Measurements from ENCODE around the gene KRTAP10-12.

The KRTAP10-12 gene

DNA sequence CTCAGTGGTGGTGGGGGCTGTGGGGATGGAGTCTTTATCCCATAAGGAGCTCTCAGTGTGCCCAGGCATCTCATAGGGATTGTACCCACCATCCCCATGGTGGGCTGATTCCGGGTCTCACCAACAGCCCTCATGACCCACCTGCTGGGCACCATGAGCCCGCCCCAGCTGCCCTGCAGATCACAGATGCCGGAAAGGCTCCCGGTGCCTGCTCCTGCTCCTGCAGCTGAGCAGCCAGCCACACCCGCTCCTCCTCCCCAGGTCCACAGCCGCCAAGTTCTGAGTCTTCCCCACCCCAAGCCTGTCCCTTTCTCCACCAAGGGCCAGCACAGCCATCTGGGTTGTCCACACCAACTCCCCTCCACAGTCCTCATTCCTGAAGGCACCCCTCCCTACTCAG lies 29.9 kb downstream of the KRTAP10-12 start:
- TF ChIP-seq ZFP30 (CRISPR knock-in tag; IDR thresholded peaks at IDR 0.05): no peak
- no peak for TF ChIP-seq CSDC2 (CRISPR knock-in tag; IDR thresholded peaks at IDR 0.05)
- no peak for TF ChIP-seq PATZ1 (CRISPR knock-in tag; IDR thresholded peaks at IDR 0.05; ENCODE audit: borderline replicate concordance)
- TF ChIP-seq TOX (CRISPR knock-in tag; IDR thresholded peaks at IDR 0.05; ENCODE audit: borderline replicate concordance): no peak
- no peak for TF ChIP-seq ZNF8 (CRISPR knock-in tag; IDR thresholded peaks at IDR 0.05)
- TF ChIP-seq SNAI2 (CRISPR knock-in tag; IDR thresholded peaks at IDR 0.05): no peak
- TF ChIP-seq GLIS3 (CRISPR knock-in tag; IDR thresholded peaks at IDR 0.05): no peak
- no peak for TF ChIP-seq ZNF70 (CRISPR knock-in tag; IDR thresholded peaks at IDR 0.05)
- no peak for TF ChIP-seq ZC3H10 (CRISPR knock-in tag; IDR thresholded peaks at IDR 0.05)
- TF ChIP-seq, protein P1, sequence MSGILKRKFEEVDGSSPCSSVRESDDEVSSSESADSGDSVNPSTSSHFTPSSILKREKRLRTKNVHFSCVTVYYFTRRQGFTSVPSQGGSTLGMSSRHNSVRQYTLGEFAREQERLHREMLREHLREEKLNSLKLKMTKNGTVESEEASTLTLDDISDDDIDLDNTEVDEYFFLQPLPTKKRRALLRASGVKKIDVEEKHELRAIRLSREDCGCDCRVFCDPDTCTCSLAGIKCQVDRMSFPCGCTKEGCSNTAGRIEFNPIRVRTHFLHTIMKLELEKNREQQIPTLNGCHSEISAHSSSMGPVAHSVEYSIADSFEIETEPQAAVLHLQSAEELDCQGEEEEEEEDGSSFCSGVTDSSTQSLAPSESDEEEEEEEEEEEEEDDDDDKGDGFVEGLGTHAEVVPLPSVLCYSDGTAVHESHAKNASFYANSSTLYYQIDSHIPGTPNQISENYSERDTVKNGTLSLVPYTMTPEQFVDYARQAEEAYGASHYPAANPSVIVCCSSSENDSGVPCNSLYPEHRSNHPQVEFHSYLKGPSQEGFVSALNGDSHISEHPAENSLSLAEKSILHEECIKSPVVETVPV (CRISPR knock-in tag; IDR thresholded peaks at IDR 0.05): no peak
- TF ChIP-seq RARB (CRISPR knock-in tag; IDR thresholded peaks at IDR 0.05): no peak
- TF ChIP-seq ESRRG (CRISPR knock-in tag; IDR thresholded peaks at IDR 0.05): no peak
- TF ChIP-seq, protein P2, sequence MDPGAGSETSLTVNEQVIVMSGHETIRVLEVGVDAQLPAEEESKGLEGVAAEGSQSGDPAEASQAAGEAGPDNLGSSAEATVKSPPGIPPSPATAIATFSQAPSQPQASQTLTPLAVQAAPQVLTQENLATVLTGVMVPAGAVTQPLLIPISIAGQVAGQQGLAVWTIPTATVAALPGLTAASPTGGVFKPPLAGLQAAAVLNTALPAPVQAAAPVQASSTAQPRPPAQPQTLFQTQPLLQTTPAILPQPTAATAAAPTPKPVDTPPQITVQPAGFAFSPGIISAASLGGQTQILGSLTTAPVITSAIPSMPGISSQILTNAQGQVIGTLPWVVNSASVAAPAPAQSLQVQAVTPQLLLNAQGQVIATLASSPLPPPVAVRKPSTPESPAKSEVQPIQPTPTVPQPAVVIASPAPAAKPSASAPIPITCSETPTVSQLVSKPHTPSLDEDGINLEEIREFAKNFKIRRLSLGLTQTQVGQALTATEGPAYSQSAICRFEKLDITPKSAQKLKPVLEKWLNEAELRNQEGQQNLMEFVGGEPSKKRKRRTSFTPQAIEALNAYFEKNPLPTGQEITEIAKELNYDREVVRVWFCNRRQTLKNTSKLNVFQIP (CRISPR knock-in tag; IDR thresholded peaks at IDR 0.05; ENCODE audit: borderline replicate concordance, low read depth): no peak
- TF ChIP-seq ZNF565 (CRISPR knock-in tag; conservative IDR thresholded peaks at IDR 0.05; ENCODE audit: low read depth): no peak
- TF ChIP-seq, protein P3, sequence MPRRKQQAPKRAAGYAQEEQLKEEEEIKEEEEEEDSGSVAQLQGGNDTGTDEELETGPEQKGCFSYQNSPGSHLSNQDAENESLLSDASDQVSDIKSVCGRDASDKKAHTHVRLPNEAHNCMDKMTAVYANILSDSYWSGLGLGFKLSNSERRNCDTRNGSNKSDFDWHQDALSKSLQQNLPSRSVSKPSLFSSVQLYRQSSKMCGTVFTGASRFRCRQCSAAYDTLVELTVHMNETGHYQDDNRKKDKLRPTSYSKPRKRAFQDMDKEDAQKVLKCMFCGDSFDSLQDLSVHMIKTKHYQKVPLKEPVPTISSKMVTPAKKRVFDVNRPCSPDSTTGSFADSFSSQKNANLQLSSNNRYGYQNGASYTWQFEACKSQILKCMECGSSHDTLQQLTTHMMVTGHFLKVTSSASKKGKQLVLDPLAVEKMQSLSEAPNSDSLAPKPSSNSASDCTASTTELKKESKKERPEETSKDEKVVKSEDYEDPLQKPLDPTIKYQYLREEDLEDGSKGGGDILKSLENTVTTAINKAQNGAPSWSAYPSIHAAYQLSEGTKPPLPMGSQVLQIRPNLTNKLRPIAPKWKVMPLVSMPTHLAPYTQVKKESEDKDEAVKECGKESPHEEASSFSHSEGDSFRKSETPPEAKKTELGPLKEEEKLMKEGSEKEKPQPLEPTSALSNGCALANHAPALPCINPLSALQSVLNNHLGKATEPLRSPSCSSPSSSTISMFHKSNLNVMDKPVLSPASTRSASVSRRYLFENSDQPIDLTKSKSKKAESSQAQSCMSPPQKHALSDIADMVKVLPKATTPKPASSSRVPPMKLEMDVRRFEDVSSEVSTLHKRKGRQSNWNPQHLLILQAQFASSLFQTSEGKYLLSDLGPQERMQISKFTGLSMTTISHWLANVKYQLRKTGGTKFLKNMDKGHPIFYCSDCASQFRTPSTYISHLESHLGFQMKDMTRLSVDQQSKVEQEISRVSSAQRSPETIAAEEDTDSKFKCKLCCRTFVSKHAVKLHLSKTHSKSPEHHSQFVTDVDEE (CRISPR knock-in tag; IDR thresholded peaks at IDR 0.05): no peak
- no peak for TF ChIP-seq ARNTL (CRISPR knock-in tag; IDR thresholded peaks at IDR 0.05; ENCODE audit: borderline replicate concordance, low read depth)
- no peak for TF ChIP-seq ISL1 (CRISPR knock-in tag; IDR thresholded peaks at IDR 0.05)
- TF ChIP-seq TCF4 (CRISPR knock-in tag; IDR thresholded peaks at IDR 0.05; ENCODE audit: borderline replicate concordance): no peak
- TF ChIP-seq, protein P4, sequence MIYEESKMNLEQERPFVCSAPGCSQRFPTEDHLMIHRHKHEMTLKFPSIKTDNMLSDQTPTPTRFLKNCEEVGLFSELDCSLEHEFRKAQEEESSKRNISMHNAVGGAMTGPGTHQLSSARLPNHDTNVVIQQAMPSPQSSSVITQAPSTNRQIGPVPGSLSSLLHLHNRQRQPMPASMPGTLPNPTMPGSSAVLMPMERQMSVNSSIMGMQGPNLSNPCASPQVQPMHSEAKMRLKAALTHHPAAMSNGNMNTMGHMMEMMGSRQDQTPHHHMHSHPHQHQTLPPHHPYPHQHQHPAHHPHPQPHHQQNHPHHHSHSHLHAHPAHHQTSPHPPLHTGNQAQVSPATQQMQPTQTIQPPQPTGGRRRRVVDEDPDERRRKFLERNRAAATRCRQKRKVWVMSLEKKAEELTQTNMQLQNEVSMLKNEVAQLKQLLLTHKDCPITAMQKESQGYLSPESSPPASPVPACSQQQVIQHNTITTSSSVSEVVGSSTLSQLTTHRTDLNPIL (CRISPR knock-in tag; IDR thresholded peaks at IDR 0.05; ENCODE audit: low read depth): no peak
- ATAC-seq: no peak

DNA sequence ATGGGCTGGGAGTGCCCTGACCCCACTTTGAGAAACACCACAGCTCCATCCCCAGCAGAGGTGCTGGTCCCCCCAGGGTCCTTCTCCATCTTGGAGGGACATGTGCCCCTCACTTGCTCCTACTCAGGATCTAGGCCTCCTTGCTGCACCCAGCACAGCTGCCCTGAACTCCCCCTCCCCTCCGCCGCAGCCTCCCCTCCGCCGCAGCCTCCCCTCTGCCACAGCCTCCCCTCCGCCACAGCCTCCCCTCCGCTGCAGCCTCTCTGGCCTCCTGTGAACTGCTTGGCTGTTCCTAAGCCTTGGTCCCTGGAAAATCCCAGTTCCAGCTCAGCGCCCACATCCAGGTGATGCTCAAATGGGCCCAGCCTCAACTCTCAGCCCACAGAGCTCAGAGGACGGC lies 30.3 kb downstream of the KRTAP10-12 start:
- no peak for TF ChIP-seq OSR1 (CRISPR knock-in tag; IDR thresholded peaks at IDR 0.05)
- TF ChIP-seq, protein P3 (CRISPR knock-in tag; IDR thresholded peaks at IDR 0.05): no peak
- no peak for TF ChIP-seq ZC3H10 (CRISPR knock-in tag; IDR thresholded peaks at IDR 0.05)
- TF ChIP-seq SNAI2 (CRISPR knock-in tag; IDR thresholded peaks at IDR 0.05): no peak
- TF ChIP-seq PPARA (CRISPR knock-in tag; IDR thresholded peaks at IDR 0.05; ENCODE audit: borderline replicate concordance): no peak
- TF ChIP-seq RARB (CRISPR knock-in tag; IDR thresholded peaks at IDR 0.05): no peak
- TF ChIP-seq GLIS3 (CRISPR knock-in tag; IDR thresholded peaks at IDR 0.05): no peak

More for the DNA sequence above, 30.3 kb downstream of the KRTAP10-12 start:
- no peak for ATAC-seq

All from SK-N-SH treated with all-trans-retinoic acid at 6 μM for 48 hours (cell line).